CD4-positive, alpha-beta T cell treated with Interleukin-21 for 1 hour (primary cell): Measurements from ENCODE around the gene CPLX1.
"Not testable (repeated sequence)": the region's sequence is repeated elsewhere in the genome, so short reads cannot be mapped to it uniquely, and the experiment has no call there.

Source experiments
- DNase-seq: peaks from one replicate; pipeline ENCODE4 v3.0.0-alpha.2; 2020

The CPLX1 gene

DNA sequence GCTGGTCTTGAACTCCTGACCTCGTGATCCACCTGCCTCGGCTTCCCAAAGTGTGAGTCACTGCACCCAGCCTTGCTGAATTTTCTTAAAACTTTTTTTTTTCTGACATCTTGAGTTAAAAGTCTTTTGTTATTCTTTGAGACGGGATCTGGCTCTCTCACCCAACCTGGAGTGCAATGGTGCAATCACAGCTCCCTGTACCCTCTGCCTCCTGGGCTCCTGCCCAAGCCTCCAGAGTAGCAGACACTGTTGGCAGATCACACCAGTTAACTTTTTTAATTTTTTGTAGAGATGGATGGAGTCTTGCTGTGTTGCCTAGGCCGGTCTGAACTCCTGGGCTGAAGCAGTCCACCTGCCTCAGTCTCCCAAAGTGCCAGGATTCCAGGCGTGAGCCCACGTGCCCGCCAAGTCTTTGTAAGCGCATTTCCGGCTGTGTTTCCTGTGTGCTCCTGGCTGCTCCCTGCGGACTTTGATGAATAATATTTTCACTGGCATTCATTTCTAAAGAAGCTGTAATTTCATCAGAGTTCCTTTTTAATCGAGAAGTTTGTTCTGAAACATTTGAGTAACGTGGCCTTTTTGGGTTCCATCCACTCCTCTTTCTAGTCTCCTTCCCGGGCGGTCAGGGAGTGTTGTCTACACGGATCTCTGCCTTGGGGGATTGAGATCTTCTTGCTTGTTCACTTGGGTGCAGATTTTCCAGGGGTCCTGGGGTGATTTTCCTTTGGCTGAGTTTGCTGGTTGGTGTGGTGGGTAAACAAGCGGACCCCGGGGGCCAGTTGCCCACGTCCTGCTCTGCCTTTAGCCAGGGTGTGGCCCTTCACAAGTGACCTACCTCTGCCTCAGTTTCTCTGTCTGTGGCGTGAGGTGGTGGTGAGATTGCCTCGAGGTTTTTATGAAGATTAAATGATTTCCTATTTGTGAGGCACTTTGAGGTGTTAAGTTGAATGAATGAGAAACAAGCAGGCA is 75.9 kb downstream of the CPLX1 start:
- DNase-seq = no peak

DNA sequence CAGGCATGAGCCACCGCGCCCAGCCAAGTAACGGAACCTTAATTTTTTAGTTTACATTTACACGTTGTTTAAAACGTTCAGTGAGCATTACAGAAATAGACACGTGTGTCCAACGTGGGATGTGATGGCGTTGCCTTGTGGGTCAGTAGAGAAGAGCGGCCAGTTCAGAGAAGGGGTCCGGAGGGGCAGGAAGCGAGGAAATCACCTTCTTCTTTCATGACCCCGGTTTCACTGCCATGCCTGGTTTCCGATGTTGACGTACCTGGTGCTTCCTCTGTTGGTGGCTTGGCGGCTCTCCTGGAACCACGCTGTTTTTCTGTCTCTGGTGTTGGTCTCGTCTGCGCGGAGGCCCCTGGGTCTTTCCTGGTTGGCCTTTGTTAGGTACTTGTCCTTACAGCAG is 77.5 kb downstream of the CPLX1 start:
- DNase-seq = no peak

DNA sequence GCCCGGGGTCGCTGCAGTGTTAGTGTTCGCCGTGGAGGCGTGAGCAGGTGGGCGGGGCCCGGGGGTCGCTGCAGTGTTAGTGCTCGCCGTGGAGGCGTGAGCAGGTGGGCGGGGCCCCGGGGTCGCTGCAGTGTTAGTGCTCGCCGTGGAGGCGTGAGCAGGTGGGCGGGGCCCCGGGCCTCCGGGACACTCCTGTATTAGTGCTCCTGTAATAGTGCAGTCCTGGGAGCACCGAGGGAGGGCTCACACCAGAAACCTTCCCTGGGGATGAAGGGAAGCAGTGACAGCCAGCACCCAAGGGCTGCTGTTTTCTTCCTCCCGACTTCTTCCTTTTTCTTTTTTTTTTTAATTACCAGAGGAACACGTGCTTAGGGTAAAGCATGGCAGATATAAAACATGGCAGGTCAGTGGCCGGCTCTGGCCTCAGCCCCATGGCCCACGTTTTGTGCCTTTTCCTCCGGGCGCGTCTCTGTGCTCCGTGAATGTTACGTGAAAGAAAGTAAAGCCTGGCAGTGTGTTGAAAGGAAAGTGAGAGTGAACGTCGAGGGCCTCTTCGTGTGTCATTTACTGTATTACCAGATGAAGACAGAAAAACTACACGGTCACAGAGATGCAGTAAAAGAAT is 78.3 kb downstream of the CPLX1 start:
- no peak for DNase-seq

DNA sequence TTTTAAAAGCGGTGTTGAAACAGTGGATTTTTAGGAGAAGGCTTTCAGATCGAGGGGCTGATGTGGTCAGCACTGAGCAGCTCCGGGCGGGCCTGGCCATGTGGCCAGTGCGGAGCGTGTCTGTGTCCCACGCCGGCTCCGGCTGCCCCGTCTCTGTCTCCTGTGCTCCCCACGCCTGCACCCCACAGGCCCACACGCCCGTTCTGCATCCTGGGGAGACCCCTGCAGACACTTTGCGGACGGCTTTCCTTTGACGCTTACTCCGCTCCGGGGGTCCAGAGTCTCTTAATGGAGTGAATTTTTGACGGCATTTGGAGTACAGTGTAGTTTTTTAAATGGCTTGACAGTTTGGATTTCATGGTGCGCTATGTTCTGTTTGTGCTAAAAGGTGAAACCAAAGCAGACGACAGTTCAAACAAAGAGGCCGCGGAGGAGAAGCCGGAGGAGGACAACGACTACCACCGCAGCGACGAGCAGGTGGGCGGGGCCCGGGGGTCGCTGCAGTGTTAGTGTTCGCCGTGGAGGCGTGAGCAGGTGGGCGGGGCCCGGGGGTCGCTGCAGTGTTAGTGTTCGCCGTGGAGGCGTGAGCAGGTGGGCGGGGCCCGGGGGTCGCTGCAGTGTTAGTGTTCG is 81.6 kb downstream of the CPLX1 start:
- DNase-seq = no peak

DNA sequence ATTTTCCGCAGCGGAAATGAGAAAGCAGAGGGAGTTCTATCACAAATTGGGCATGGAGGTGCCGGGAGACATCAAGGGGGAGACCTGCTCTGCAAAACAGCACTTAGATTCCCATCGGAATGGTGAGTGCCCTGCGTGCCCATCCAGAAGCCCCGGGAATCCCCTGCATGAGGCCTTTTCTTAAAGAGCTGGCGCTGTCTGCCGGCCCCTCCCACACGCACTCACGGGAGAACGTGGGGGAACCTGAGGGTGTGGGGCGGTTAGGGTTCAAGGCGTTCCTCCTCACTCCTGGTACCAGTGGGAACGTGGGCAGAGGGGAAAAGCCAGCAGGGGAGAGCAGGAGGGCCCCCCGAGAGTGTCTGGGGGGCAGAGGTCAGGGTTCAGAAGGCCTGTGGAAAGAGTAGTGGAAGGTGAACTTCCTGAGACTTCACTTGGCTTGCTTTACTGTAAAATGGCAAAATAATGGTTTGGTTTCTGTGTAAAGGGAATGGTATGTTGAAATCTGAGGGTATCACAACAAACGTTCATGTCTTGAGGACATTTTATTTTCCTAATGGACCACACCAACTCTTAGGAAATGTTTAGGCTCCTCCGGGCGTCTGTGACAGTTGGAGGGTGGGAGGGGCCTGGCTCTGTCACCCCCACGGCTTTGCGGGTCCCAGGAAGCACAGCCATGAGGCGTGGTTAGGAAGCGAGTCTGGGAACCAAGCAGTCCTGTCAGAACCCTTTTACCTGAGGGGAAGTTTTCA is 82.3 kb downstream of the CPLX1 start:
- no peak for DNase-seq

DNA sequence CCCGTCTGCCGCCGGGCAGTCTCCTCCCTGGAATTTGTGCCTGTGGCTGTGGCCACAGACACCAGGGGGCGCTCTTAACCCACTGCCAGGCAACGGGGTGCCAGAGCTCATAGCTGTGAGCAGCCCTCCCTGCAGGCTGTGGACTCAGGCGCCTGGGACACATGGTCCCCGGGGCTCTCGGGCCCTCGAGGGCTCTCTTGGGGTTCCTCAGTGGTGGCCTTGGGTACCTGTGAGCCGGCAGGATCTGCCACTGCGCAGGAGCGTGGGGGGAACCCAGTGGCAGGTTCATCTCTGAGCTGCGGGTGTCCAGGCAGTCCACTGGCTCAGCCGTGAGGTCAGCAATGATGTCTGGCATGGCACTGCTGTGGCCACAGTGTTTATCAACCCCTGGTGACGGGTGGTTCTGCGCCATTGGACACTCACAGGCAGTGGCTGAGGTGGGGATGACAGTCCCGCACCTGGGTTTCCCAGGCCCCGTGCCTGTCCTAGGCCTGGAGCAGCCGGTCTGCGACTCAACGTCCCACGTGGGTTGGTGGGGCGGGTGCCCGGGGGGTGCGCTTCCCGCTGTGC is 83.1 kb downstream of the CPLX1 start:
- peak; percentile 78 for DNase-seq

DNA sequence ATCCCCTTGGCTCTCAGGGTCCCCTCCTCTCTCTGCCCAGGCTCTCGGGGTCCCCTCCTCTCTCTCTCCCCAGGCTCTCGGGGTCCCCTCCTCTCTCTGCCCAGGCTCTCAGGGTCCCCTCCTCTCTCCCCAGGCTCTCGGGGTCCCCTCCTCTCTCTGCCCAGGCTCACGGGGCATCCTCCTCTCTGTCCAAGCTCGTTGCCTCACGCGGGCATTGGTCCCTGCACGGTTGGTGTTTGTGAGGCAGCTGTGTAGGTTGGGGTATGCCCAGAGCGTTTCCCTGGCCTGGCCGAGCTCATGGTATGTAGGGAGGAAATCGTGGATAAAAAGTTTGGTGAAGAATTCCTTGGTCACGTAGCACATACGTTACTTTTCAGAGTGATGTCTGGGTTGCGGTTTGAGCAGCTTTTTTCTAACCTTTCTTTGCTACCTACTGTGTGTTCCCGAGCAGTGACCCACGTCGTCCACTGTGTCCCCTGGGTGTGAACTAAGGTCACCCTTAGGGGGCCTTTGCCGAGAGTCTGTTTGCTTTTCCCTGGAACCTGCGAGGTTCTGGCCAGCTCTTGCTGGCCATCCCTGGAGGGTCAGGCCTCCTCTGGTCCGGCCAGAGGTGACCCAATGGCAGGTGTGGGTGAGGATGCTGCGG is 83.7 kb downstream of the CPLX1 start:
- DNase-seq = no peak

DNA sequence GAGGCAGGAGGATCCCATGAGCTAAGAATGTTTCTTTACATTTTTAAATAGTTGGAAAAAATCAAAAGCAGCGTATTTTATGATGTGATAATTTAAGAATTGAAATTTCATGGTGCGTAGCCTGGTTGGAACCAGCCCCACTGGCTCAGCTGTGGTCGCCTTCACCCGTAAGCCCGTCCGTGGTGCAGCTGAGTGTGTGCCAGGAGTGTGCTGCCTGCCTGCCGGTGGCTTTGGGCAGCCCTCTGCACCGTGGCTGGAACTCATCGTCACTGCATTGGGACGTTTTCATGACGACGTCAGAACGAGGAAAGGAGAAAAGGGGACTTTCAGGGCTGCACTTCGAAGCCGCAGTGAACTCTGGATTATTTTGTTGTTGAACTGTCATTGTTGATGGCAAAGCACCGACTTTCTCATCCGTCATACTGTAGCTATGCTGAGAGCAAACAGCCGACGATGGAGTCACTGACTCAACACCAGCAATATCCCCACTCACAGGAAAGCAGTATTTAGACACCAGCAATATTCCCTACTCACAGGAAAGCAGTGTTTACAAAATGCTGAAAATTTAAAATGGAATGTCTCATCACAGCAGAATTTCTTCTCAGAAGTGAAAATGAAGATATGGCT is 85.2 kb downstream of the CPLX1 start:
- no peak for DNase-seq

DNA sequence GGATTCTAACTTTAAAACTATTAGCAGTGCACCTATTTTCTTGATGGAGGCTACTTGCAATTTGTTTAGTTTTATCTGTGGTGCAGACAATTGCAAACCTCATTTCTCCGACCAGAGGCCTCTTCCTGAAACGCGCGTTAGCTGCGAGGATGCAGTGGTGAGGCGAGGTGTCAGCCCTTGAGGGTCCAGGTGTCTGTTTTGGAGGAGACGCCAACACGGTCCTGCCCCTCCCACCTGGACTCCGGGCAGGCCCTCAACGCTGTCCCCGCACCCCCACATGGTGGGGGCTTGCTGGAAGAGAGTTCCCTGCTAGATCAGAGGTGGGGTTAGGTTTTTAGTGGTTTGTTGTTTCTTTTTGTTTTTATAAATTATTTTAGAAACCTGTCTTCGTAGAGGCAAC is 85.9 kb downstream of the CPLX1 start:
- no peak for DNase-seq

DNA sequence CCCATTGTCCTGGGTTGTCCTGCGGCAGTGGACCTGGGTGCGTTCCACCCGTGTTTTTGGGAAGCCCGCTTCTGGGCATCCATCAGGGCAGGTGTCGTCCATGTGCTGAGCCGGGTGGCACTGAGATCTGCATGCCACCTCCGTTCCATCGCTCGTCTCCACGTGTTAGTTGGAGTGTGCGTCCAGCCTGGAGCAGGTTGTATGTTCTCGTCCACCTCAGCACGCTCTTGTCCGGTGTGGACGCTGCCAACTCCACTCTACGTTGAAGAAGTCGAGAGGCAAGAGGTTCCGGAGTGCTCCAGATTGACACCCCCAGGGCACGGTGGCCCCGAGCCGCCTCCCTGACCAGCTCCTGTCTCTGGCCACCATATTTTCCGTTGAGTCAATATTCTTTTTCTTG is 86.4 kb downstream of the CPLX1 start:
- DNase-seq = no peak

DNA sequence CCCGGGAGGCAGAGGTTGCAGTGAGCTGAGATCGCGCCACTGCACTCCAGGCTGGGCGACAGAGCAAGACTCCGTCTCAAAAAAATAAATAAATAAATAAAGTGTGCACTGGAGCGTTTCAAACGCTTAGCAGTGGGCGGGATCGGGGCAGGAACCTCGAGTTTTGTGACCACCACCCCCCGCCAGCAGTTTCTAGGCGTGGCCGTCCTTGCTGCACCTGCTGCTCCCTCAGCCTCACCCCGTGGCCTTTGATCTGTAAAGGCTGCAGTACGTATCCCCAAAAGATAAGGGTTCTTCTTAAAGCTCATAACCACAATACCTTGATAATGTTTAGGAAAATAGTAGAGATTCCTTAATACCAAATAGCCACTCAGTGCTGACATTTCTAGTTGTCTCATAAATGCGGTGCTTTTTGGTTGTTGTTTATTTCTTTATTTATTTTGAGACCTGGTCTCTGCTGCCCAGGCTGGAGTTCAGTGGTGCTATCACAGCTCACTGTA is 87.1 kb downstream of the CPLX1 start:
- no peak for DNase-seq

DNA sequence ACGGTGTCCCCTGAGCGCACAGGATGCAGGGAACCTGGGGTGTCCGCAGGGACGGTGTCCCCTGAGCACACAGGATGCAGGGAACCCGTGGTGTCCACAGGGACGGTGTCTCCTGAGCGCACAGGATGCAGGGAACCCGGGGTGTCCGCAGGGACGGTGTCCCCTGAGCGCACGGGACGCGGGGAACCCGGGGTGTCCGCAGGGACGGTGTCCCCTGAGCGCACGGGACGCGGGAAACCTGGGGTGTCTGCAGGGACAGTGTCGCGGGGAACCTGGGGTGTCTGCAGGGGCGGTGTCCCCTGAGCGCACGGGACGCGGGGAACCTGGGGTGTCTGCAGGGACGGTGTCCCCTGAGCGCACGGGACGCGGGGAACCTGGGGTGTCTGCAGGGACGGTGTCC is 89.4 kb downstream of the CPLX1 start:
- not testable (repeated sequence) for DNase-seq

DNA sequence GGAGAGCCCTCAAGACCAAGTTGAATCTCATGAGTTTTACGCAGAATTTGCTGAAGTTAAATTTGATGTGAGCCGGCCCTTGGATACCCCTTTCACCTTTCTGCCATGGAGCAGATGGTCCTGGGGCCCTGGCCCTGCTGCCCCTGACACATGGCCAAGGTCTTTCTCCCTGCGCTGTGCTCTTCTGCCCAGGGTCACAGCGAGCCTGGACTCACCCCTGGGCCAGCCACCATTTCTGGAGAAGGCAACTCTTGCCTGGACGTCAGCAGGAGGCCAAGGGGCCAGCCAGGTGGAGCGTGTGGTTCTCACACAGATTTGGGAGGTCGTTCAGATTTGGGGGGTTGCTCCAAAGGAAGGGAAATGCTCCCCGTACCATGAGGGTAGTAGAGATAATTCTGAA is 90.3 kb downstream of the CPLX1 start:
- DNase-seq = no peak
